ENCODE measurements around the gene MACROD1. TPM values are rescaled to one million over a fixed set of nuclear protein-coding genes. Genes with fewer than 3 reads are reported as not detected.

The MACROD1 gene
- total and polyA plus RNA-seq, 2 experiments from 2014 or later, result 21.2 to 403 TPM

- peaks cover 21% of the 10 kb centered on the region for H3K79me2 ChIP-seq (ENCODE audit: insufficient read depth)
- DNase-seq, result no peak
- TF ChIP-seq EZH2 (IDR thresholded peaks at IDR 0.05; ENCODE audit: insufficient read depth, poor library complexity, severe bottlenecking) (no peak), EZH2phosphoT487 (IDR thresholded peaks at IDR 0.05; ENCODE audit: insufficient read depth, low read depth) (no peak)
- H3K27me3 ChIP-seq (replicated peaks; ENCODE audit: insufficient read depth), result no peaks in the 10 kb centered on the region
- H3K4me1 ChIP-seq (ENCODE audit: insufficient read depth), result peaks cover 4% of the 10 kb centered on the region
- H3K4me2 ChIP-seq (ENCODE audit: unreplicated experiment), result no peak overlapping the region
- 93% methylated on average over 15 to 18 of the region's 18 CpGs for WGBS, 2 experiments (ENCODE audit: low coverage in 1 of 2, low lambda C conversion rate in 2 of 2, missing lambda C conversion rate in 2 of 2)
- no peaks in the 10 kb centered on the region for H3K9me3 ChIP-seq (ENCODE audit: low read depth)
- no peak overlapping the region for H2AFZ ChIP-seq
- no peaks in the 10 kb centered on the region for H3F3A ChIP-seq (ENCODE audit: insufficient read depth)
- no peak overlapping the region for H3K4me3 ChIP-seq
- in situ Hi-C loops (cut with MboI), result no loop called here
- no peak overlapping the region for H3K9ac ChIP-seq
- no peaks in the 10 kb centered on the region for H3K9me2 ChIP-seq (ENCODE audit: insufficient read depth)
- no peaks in the 10 kb centered on the region; the same call in 1 of the 2 replicates for H3K36me3 ChIP-seq (ENCODE audit: low read depth)
- no peak overlapping the region for H3K27ac ChIP-seq
- H4K20me1 ChIP-seq (ENCODE audit: insufficient read depth), result no peaks in the 10 kb centered on the region
These were observed 169.4 kb downstream of the MACROD1 start for GRCh38 chr11:63996512-63996911.

- Histone ChIP-seq H3K36me3 (ENCODE audit: low read depth) (no peaks in the 10 kb centered on the region; the same call in 1 of the 2 replicates), H4K20me1 (ENCODE audit: insufficient read depth) (no peaks in the 10 kb centered on the region), H3K4me1 (ENCODE audit: insufficient read depth) (no peaks in the 10 kb centered on the region), H3K27ac (no peak overlapping the region), H3K79me2 (ENCODE audit: insufficient read depth) (peaks cover 40% of the 10 kb centered on the region), H3K4me2 (ENCODE audit: unreplicated experiment) (no peak overlapping the region), H3K9me3 (ENCODE audit: low read depth) (no peaks in the 10 kb centered on the region), H3K9me2 (ENCODE audit: insufficient read depth) (no peaks in the 10 kb centered on the region), H3K27me3 (replicated peaks; ENCODE audit: insufficient read depth) (no peaks in the 10 kb centered on the region), H2AFZ (no peak overlapping the region), H3F3A (ENCODE audit: insufficient read depth) (no peaks in the 10 kb centered on the region), H3K4me3 (no peak overlapping the region), H3K9ac (no peak overlapping the region)
- in situ Hi-C loops (cut with MboI), result no loop called here
- WGBS, 2 experiments (ENCODE audit: low coverage in 1 of 2, low lambda C conversion rate in 2 of 2, missing lambda C conversion rate in 2 of 2), result 63 to 71% methylated on average over 6 of the region's 6 CpGs
- TF ChIP-seq EZH2 (IDR thresholded peaks at IDR 0.05; ENCODE audit: insufficient read depth, poor library complexity, severe bottlenecking) (no peak), EZH2phosphoT487 (IDR thresholded peaks at IDR 0.05; ENCODE audit: insufficient read depth, low read depth) (no peak)
- DNase-seq, result no peak
These were observed 171.9 kb downstream of the MACROD1 start for GRCh38 chr11:63993993-63994392.

- no peak overlapping the region for H2AFZ ChIP-seq
- H4K20me1 ChIP-seq (ENCODE audit: insufficient read depth), result no peaks in the 10 kb centered on the region
- DNase-seq, result no peak
- no peaks in the 10 kb centered on the region for H3K9me2 ChIP-seq (ENCODE audit: insufficient read depth)
- no peak overlapping the region for H3K4me3 ChIP-seq
- WGBS, 2 experiments (ENCODE audit: low coverage in 1 of 2, low lambda C conversion rate in 2 of 2, missing lambda C conversion rate in 2 of 2), result 89 to 93% methylated on average over 4 to 5 of the region's 5 CpGs
- H3K79me2 ChIP-seq (ENCODE audit: insufficient read depth), result peaks cover 49% of the 10 kb centered on the region
- no peaks in the 10 kb centered on the region for H3K27me3 ChIP-seq (replicated peaks; ENCODE audit: insufficient read depth)
- H3F3A ChIP-seq (ENCODE audit: insufficient read depth), result no peaks in the 10 kb centered on the region
- no peaks in the 10 kb centered on the region; the same call in 1 of the 2 replicates for H3K36me3 ChIP-seq (ENCODE audit: low read depth)
- no peak overlapping the region for H3K4me2 ChIP-seq (ENCODE audit: unreplicated experiment)
- H3K9ac ChIP-seq, result no peak overlapping the region
- H3K27ac ChIP-seq, result no peak overlapping the region
- H3K4me1 ChIP-seq (ENCODE audit: insufficient read depth), result no peaks in the 10 kb centered on the region
- in situ Hi-C loops (cut with MboI), result no loop called here
- H3K9me3 ChIP-seq (ENCODE audit: low read depth), result no peaks in the 10 kb centered on the region
- TF ChIP-seq EZH2 (IDR thresholded peaks at IDR 0.05; ENCODE audit: insufficient read depth, poor library complexity, severe bottlenecking), result no peak
- TF ChIP-seq EZH2phosphoT487 (IDR thresholded peaks at IDR 0.05; ENCODE audit: insufficient read depth, low read depth), result no peak
These were observed 172.8 kb downstream of the MACROD1 start for GRCh38 chr11:63993100-63993499.

GRCh38 chr11:63991558-63991957, 174.4 kb downstream of the MACROD1 start:
- no peak overlapping the region for H3K9ac ChIP-seq
- no peaks in the 10 kb centered on the region for H4K20me1 ChIP-seq (ENCODE audit: insufficient read depth)
- H3K4me2 ChIP-seq (ENCODE audit: unreplicated experiment), result no peak overlapping the region
- no peaks in the 10 kb centered on the region for H3F3A ChIP-seq (ENCODE audit: insufficient read depth)
- in situ Hi-C loops (cut with MboI), result no loop called here
- H3K79me2 ChIP-seq (ENCODE audit: insufficient read depth), result peaks cover 65% of the 10 kb centered on the region
- H3K4me3 ChIP-seq, result no peak overlapping the region
- no peaks in the 10 kb centered on the region; the same call in 1 of the 2 replicates for H3K36me3 ChIP-seq (ENCODE audit: low read depth)
- H3K27ac ChIP-seq, result no peak overlapping the region
- no peaks in the 10 kb centered on the region for H3K27me3 ChIP-seq (replicated peaks; ENCODE audit: insufficient read depth)
- peaks cover 8% of the 10 kb centered on the region for H3K4me1 ChIP-seq (ENCODE audit: insufficient read depth)
- no peaks in the 10 kb centered on the region for H3K9me3 ChIP-seq (ENCODE audit: low read depth)
- no peak for DNase-seq
- H2AFZ ChIP-seq, result no peak overlapping the region
- H3K9me2 ChIP-seq (ENCODE audit: insufficient read depth), result no peaks in the 10 kb centered on the region
- TF ChIP-seq EZH2 (IDR thresholded peaks at IDR 0.05; ENCODE audit: insufficient read depth, poor library complexity, severe bottlenecking), result no peak
- no peak for TF ChIP-seq EZH2phosphoT487 (IDR thresholded peaks at IDR 0.05; ENCODE audit: insufficient read depth, low read depth)
- WGBS, 2 experiments (ENCODE audit: low coverage in 1 of 2, low lambda C conversion rate in 2 of 2, missing lambda C conversion rate in 2 of 2), result 82% methylated on average over 10 of the region's 10 CpGs

All from GM23248 (cell line).